ENCODE results near the gene PTH1R. TPM values are rescaled to one million over a fixed set of nuclear protein-coding genes. Genes with fewer than 3 reads are reported as not detected.

Gene PTH1R
- total RNA-seq, 1 donor from 2014 or later = not detected

DNA sequence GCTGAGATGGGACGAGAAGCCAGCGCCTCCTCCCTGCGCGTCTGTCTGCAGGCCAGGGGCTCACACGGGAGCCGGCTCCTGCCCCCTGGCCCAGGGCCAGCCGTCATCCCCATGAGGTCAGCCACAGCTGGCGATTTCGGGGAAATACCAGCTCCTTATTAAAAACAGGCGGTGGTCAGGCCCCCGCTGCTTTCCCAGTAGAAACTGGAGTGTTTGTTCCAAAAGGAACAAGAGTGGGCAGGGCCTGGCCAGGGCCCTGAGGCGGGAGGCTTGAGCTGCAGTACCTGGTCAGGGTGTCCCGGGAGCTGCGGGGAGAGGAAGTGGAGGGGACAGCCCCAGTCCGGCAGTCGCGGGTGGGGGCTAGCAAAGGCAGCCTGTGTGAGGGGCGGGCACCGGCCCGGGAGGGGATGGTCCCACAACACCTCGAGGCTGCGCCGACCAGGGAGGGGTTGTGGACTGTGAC, 32.1 kb upstream of the PTH1R start:
- no peaks in the 10 kb centered on the region for H3K36me3 Mint-ChIP-seq (ENCODE audit: low read depth)
- peaks cover 42% of the 10 kb centered on the region for H3K27me3 Mint-ChIP-seq (ENCODE audit: insufficient read depth)
- H3K27ac Mint-ChIP-seq = peak overlapping the region; percentile 80
- H3K4me1 Mint-ChIP-seq (ENCODE audit: low read depth) = no peaks in the 10 kb centered on the region
- intact Hi-C loops (cut with micrococcal nuclease) = no loop called here
- no peak for DNase-seq (ENCODE audit: low spot score)
- H3K9me3 Mint-ChIP-seq = peaks cover 28% of the 10 kb centered on the region
- peak overlapping the region; percentile 70 for H3K4me3 Mint-ChIP-seq

- H3K4me3 Mint-ChIP-seq = peak overlapping the region; percentile 47
- H3K4me1 Mint-ChIP-seq (ENCODE audit: low read depth) = no peaks in the 10 kb centered on the region
- H3K9me3 Mint-ChIP-seq = peaks cover 22% of the 10 kb centered on the region
- DNase-seq (ENCODE audit: low spot score) = peak; percentile 56
- peaks cover 40% of the 10 kb centered on the region for H3K27me3 Mint-ChIP-seq (ENCODE audit: insufficient read depth)
- H3K27ac Mint-ChIP-seq = no peak overlapping the region
- intact Hi-C loops (cut with micrococcal nuclease) = loop anchor here (1.0 kb wide), 1 partner anchor 141 kb away; no protein-coding TSS in a partner anchor
- no peaks in the 10 kb centered on the region for H3K36me3 Mint-ChIP-seq (ENCODE audit: low read depth)
Observed at GRCh38 chr3:46845860-46846623, 31.5 kb upstream of the PTH1R start.

DNA sequence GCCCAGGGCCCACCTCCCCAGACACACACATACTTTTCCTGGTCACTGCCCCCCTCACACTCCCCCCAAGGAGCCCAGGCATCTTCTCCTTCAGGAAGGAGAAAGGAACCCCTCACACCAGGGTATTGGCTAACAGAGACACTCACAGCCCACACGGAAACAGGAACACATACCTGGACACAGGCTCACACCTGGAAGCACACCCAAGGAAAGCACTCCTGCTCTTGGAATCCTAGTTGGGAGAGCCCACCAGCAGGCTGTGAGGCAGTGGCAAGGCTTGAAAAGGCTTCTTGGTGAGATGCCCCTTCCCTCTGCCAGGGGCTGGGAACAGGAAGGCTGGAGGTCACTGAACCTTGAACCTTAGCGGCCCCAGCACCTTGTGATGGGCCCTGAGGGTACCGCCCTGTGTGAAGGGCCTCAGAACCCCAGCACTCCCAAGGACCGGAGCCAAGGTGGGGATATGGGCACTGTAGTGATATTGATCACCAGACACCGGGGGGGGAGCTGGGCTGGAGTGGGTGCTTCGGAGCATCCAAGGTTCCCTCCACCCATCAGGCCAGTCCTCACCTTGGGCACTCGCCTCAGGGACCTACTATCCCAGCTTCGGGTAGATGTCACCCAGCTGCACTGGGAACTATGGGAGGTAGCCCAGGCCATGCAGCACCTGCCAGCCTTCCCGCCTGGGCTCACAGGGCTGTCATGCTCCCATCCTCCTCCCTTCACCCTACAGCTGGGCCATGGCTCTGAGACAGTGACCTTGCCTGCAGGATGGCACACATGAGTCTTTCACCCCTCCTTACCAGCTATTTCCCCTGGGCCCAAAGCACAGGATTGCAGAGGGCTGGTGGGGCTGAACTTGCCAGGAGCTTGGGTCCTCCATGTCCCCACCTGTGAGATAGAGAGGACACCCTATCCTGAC, 30.6 kb upstream of the PTH1R start:
- no peaks in the 10 kb centered on the region for H3K36me3 Mint-ChIP-seq (ENCODE audit: low read depth)
- H3K4me1 Mint-ChIP-seq (ENCODE audit: low read depth) = no peaks in the 10 kb centered on the region
- H3K4me3 Mint-ChIP-seq = peak overlapping the region; percentile 47
- H3K9me3 Mint-ChIP-seq = peaks cover 14% of the 10 kb centered on the region
- H3K27me3 Mint-ChIP-seq (ENCODE audit: insufficient read depth) = peaks cover 34% of the 10 kb centered on the region
- intact Hi-C loops (cut with micrococcal nuclease) = loop anchor here (1.0 kb wide), 1 partner anchor 142 kb away; no protein-coding TSS in a partner anchor
- DNase-seq (ENCODE audit: low spot score) = no peak
- no peak overlapping the region for H3K27ac Mint-ChIP-seq

- intact Hi-C loops (cut with micrococcal nuclease) = no loop called here
- Mint-ChIP-seq H3K4me3 (no peak overlapping the region), H3K9me3 (peaks cover 8% of the 10 kb centered on the region), H3K4me1 (ENCODE audit: low read depth) (no peaks in the 10 kb centered on the region), H3K27ac (no peak overlapping the region), H3K36me3 (ENCODE audit: low read depth) (no peaks in the 10 kb centered on the region), H3K27me3 (ENCODE audit: insufficient read depth) (peaks cover 28% of the 10 kb centered on the region)
- no peak for DNase-seq (ENCODE audit: low spot score)
Observed at GRCh38 chr3:46847744-46848143, 29.8 kb upstream of the PTH1R start.

DNA sequence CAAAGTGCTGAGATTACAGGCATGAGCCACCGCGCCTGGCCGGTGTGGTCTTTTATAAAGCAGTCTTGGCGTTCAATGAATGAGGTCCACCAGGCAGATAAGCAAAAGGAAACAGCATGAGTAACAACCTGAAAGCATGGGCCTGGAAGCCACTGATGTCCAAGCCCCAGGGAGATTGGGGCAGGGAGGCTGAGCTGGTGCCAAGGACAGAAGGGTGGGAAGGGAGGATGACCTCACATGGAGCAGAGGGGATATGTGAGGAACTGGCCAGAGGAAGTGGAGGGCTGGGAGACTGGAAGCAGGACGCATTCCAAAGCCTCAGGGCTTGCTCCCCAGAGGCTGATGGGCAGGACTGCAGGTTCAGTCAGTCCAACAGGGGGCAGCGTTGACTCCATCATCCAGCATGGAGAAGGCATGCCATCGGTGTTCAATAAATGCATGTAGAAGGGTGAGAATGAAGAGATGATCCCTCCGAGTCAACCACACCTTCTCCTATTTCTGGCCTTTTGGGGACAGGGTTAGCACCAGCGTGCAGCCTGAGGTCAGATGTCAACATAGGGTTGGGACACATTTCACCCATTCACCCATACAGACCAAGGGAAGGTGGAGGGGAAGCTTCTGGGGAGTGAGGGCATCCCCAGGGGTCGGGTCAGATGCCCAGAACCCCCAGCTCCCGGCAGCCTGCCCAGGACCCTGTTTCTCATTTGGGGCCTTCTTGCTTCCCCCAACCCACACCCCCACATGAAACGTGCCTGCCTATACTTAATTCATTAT, 29.1 kb upstream of the PTH1R start:
- no peaks in the 10 kb centered on the region for H3K36me3 Mint-ChIP-seq (ENCODE audit: low read depth)
- no peak overlapping the region for H3K4me3 Mint-ChIP-seq
- H3K27ac Mint-ChIP-seq = no peak overlapping the region
- intact Hi-C loops (cut with micrococcal nuclease) = no loop called here
- H3K9me3 Mint-ChIP-seq = peaks cover 3% of the 10 kb centered on the region
- peaks cover 21% of the 10 kb centered on the region for H3K27me3 Mint-ChIP-seq (ENCODE audit: insufficient read depth)
- H3K4me1 Mint-ChIP-seq (ENCODE audit: low read depth) = no peaks in the 10 kb centered on the region
- DNase-seq (ENCODE audit: low spot score) = no peak

GRCh38 chr3:46849045-46849631, 28.4 kb upstream of the PTH1R start:
- H3K27ac Mint-ChIP-seq = no peak overlapping the region
- H3K9me3 Mint-ChIP-seq = no peaks in the 10 kb centered on the region
- H3K36me3 Mint-ChIP-seq (ENCODE audit: low read depth) = no peaks in the 10 kb centered on the region
- intact Hi-C loops (cut with micrococcal nuclease) = no loop called here
- no peaks in the 10 kb centered on the region for H3K4me1 Mint-ChIP-seq (ENCODE audit: low read depth)
- H3K4me3 Mint-ChIP-seq = no peak overlapping the region
- DNase-seq (ENCODE audit: low spot score) = no peak
- peaks cover 17% of the 10 kb centered on the region for H3K27me3 Mint-ChIP-seq (ENCODE audit: insufficient read depth)

DNA sequence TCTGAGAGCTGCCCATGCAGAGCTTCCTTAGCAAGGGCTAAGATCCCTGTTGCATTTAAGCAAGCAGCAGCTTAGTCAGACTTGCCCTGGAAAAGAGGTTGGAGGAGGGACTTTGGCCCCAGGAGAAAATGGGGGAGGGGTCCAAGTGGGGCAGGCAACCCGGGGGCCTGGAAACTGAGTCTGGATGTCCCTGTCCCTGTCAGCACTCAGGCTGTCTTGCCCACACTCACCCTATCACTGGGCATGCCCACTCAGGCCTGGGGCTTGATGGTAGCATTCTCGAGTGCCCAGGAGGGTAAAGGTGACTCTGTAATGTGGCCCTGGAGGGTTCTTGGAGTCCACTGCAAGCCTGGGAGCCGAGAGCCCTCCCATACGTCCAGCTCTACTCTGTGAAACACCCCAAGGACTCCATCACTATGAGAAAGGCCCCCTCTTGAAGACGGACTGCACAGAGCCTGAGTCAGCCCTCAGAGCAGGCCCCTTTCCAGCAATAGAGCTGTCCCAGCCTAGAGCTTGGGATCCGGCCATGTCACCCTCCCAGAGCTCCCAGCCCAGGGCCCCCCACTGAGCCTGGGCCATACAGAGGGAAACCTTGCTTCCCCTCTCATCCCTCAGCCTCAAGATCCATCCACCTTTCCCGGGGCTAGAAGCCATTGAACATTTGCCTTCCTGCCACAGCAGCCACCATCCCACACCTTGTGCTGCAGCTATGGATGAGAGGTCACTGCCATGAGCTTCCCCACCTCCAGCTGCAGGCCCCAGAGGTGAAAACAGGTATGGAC, 27.6 kb upstream of the PTH1R start:
- Mint-ChIP-seq H3K27me3 (ENCODE audit: insufficient read depth) (peaks cover 9% of the 10 kb centered on the region), H3K36me3 (ENCODE audit: low read depth) (no peaks in the 10 kb centered on the region), H3K4me3 (no peak overlapping the region), H3K9me3 (no peaks in the 10 kb centered on the region), H3K4me1 (ENCODE audit: low read depth) (no peaks in the 10 kb centered on the region), H3K27ac (no peak overlapping the region)
- no peak for DNase-seq (ENCODE audit: low spot score)
- intact Hi-C loops (cut with micrococcal nuclease) = no loop called here

GRCh38 chr3:46850468-46850779, 27.1 kb upstream of the PTH1R start:
- H3K27ac Mint-ChIP-seq = no peak overlapping the region
- DNase-seq (ENCODE audit: low spot score) = no peak
- no peaks in the 10 kb centered on the region for H3K4me1 Mint-ChIP-seq (ENCODE audit: low read depth)
- no peaks in the 10 kb centered on the region for H3K9me3 Mint-ChIP-seq
- peaks cover 6% of the 10 kb centered on the region for H3K27me3 Mint-ChIP-seq (ENCODE audit: insufficient read depth)
- H3K4me3 Mint-ChIP-seq = no peak overlapping the region
- intact Hi-C loops (cut with micrococcal nuclease) = no loop called here
- no peaks in the 10 kb centered on the region for H3K36me3 Mint-ChIP-seq (ENCODE audit: low read depth)

GRCh38 chr3:46851364-46852333, 25.9 kb upstream of the PTH1R start:
- Mint-ChIP-seq H3K27me3 (ENCODE audit: insufficient read depth) (peaks cover 13% of the 10 kb centered on the region), H3K9me3 (no peaks in the 10 kb centered on the region), H3K4me3 (no peak overlapping the region), H3K36me3 (ENCODE audit: low read depth) (no peaks in the 10 kb centered on the region), H3K4me1 (ENCODE audit: low read depth) (no peaks in the 10 kb centered on the region), H3K27ac (no peak overlapping the region)
- intact Hi-C loops (cut with micrococcal nuclease) = no loop called here
- no peak for DNase-seq (ENCODE audit: low spot score)

- peaks cover 13% of the 10 kb centered on the region for H3K27me3 Mint-ChIP-seq (ENCODE audit: insufficient read depth)
- no peak for DNase-seq (ENCODE audit: low spot score)
- no peaks in the 10 kb centered on the region for H3K36me3 Mint-ChIP-seq (ENCODE audit: low read depth)
- no peak overlapping the region for H3K4me3 Mint-ChIP-seq
- no peaks in the 10 kb centered on the region for H3K4me1 Mint-ChIP-seq (ENCODE audit: low read depth)
- intact Hi-C loops (cut with micrococcal nuclease) = no loop called here
- H3K27ac Mint-ChIP-seq = no peak overlapping the region
- no peaks in the 10 kb centered on the region for H3K9me3 Mint-ChIP-seq
Observed at GRCh38 chr3:46852334-46852720, 25.2 kb upstream of the PTH1R start.

- Mint-ChIP-seq H3K36me3 (ENCODE audit: low read depth) (no peaks in the 10 kb centered on the region), H3K27ac (no peak overlapping the region), H3K4me1 (ENCODE audit: low read depth) (no peaks in the 10 kb centered on the region), H3K9me3 (no peaks in the 10 kb centered on the region), H3K27me3 (ENCODE audit: insufficient read depth) (peaks cover 11% of the 10 kb centered on the region), H3K4me3 (no peak overlapping the region)
- no peak for DNase-seq (ENCODE audit: low spot score)
- intact Hi-C loops (cut with micrococcal nuclease) = no loop called here
Observed at GRCh38 chr3:46852839-46853355, 24.6 kb upstream of the PTH1R start.

All from activated T-helper 1 cell treated with anti-CD3 and anti-CD28 coated beads, Interleukin-12 subunit alpha, Interleukin-12 subunit beta, Interleukin-2, Interleukin-4 antibody, amounts not matched to agents 30 ng/mL and 10 ng/mL and 1 ng/mL, durations not matched to agents 14 hours and 24 hours and 36 hours (primary cell).